ENCODE data around the gene ETDB. TPM values are rescaled to one million over a fixed set of nuclear protein-coding genes. Genes with fewer than 3 reads are reported as not detected.
"Not testable (repeated sequence)": the region's sequence is repeated elsewhere in the genome, so short reads cannot be mapped to it uniquely, and the experiment has no call there.

Gene ETDB
- total RNA-seq (2014; rRNA removed; shearing (Covaris generic)) (not detected in 2 replicates), polyA plus RNA-seq (2016; fragmentation: Nextera tagmentation; extraction: Ambion mirVana) (not detected in 2 replicates)
- long read RNA-seq, result 0 reads

DNA sequence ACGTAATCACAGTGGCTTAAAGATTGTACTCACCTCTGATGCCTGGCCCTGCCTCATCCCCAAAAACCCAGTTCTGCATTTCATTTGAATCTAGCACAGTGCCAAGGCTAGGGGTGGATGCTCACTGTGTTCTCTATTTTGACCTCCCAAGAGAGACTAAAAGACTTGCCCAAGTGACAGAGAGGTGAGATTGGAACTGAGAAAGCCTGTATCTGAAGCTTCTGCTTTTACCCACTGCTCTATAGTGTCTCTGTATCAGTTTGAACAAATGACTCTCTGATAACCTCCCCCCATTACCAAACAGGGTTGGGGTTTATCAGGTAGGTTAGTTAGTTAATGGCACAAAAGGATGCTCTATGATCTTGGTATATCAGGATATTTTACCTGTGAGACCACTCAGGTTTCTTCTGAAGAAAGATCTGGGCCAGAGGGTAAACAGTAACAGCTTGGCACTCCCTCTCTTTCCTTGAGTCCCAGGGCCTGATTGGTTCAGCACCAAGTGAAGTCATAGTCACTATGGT, at the start of gene ETDB:
TSS of gene ETDB (minus strand) at position 471 of the 521 bp plus-strand sequence. CDS start 1,265 bp downstream, outside the sequence.
- not testable (repeated sequence) for ATAC-seq; DNase-seq (ENCODE audit: low spot score); H4K20me1 ChIP-seq (replicated peaks; ENCODE audit: insufficient read depth); H3K4me1 Mint-ChIP-seq; H3K4me3 ChIP-seq; H2AFZ ChIP-seq; H3K27me3 Mint-ChIP-seq (ENCODE audit: insufficient read depth, low read depth, poor library complexity); H3K27me3 ChIP-seq (ENCODE audit: insufficient read depth); H3K9me2 ChIP-seq (ENCODE audit: insufficient read depth); H3K4me3 Mint-ChIP-seq; H3K27ac Mint-ChIP-seq; H3K36me3 ChIP-seq (ENCODE audit: insufficient read depth); H3K36me3 Mint-ChIP-seq (ENCODE audit: low read depth); H3K4me2 ChIP-seq; H3F3A ChIP-seq (replicated peaks; ENCODE audit: low read depth); H3K27ac ChIP-seq (ENCODE audit: low read depth); H3K79me2 ChIP-seq (replicated peaks; ENCODE audit: insufficient read depth); H3K4me1 ChIP-seq (ENCODE audit: insufficient read depth); H3K9me3 Mint-ChIP-seq

DNA sequence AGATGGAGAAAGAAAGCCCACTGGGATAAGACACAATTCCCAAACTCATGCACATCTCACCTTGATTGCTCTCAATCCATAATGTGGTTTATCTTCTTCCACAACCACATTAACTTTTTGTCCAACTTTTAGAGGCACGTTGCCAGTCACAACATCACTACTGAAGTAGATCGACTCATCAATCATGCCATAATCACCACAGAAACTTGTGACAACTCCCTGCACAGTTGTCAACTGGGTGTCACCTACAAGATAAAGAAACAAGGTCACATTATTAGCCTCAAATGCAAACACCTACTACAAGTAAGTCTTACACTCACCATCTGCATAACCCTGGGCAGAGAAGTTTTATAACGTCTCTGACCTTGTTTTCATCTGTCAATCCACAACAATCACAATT, 49.2 kb upstream of the ETDB start:
- H3K4me1 Mint-ChIP-seq; H3K9me2 ChIP-seq (ENCODE audit: insufficient read depth); H3K79me2 ChIP-seq (replicated peaks; ENCODE audit: insufficient read depth); H3K27ac ChIP-seq (ENCODE audit: low read depth); H3K27ac Mint-ChIP-seq; H3K9me3 Mint-ChIP-seq; H3K4me3 ChIP-seq; ATAC-seq; H3K27me3 Mint-ChIP-seq (ENCODE audit: insufficient read depth, low read depth, poor library complexity); H3F3A ChIP-seq (replicated peaks; ENCODE audit: low read depth); H3K4me2 ChIP-seq; H3K4me3 Mint-ChIP-seq; H2AFZ ChIP-seq; H3K27me3 ChIP-seq (ENCODE audit: insufficient read depth); H4K20me1 ChIP-seq (replicated peaks; ENCODE audit: insufficient read depth); H3K36me3 ChIP-seq (ENCODE audit: insufficient read depth); H3K4me1 ChIP-seq (ENCODE audit: insufficient read depth); DNase-seq (ENCODE audit: low spot score); H3K36me3 Mint-ChIP-seq (ENCODE audit: low read depth): not testable (repeated sequence)

GRCh38 chrX:135168486-135168885, 48.2 kb upstream of the ETDB start:
- Histone ChIP-seq H3K79me2 (replicated peaks; ENCODE audit: insufficient read depth) (no peaks in the 10 kb centered on the region), H3K4me2 (no peak overlapping the region), H3K4me1 (ENCODE audit: insufficient read depth) (no peaks in the 10 kb centered on the region), H3K4me3 (no peak overlapping the region), H3K9me2 (ENCODE audit: insufficient read depth) (no peaks in the 10 kb centered on the region), H4K20me1 (replicated peaks; ENCODE audit: insufficient read depth) (no peaks in the 10 kb centered on the region), H3K27me3 (ENCODE audit: insufficient read depth) (no peaks in the 10 kb centered on the region), H3F3A (replicated peaks; ENCODE audit: low read depth) (no peaks in the 10 kb centered on the region), H3K36me3 (ENCODE audit: insufficient read depth) (no peaks in the 10 kb centered on the region), H3K27ac (ENCODE audit: low read depth) (no peak overlapping the region), H2AFZ (no peak overlapping the region)
- no peak overlapping the region for H3K27ac Mint-ChIP-seq
- H3K27me3 Mint-ChIP-seq (ENCODE audit: insufficient read depth, low read depth, poor library complexity), result no peaks in the 10 kb centered on the region
- DNase-seq (ENCODE audit: low spot score) (no peak), ATAC-seq (no peak)
- H3K36me3 Mint-ChIP-seq (ENCODE audit: low read depth), result no peaks in the 10 kb centered on the region
- no peaks in the 10 kb centered on the region for H3K9me3 Mint-ChIP-seq
- H3K4me1 Mint-ChIP-seq, result no peaks in the 10 kb centered on the region; the same call in 2 of the 3 replicates
- no peak overlapping the region for H3K4me3 Mint-ChIP-seq
- TF ChIP-seq ZNF462 (CRISPR knock-in tag; IDR thresholded peaks at IDR 0.05) (no peak), STAT1 (IDR thresholded peaks at IDR 0.05; ENCODE audit: unreplicated experiment) (no peak), ZNF114 (CRISPR knock-in tag; IDR thresholded peaks at IDR 0.05) (no peak), ZNF331 (CRISPR knock-in tag; IDR thresholded peaks at IDR 0.05; ENCODE audit: low read depth) (no peak), CREB1 (CRISPR knock-in tag; IDR thresholded peaks at IDR 0.05; ENCODE audit: low read depth) (no peak), EZH2phosphoT487 (IDR thresholded peaks at IDR 0.05; ENCODE audit: unreplicated experiment) (no peak)
- TF ChIP-seq, protein P1, sequence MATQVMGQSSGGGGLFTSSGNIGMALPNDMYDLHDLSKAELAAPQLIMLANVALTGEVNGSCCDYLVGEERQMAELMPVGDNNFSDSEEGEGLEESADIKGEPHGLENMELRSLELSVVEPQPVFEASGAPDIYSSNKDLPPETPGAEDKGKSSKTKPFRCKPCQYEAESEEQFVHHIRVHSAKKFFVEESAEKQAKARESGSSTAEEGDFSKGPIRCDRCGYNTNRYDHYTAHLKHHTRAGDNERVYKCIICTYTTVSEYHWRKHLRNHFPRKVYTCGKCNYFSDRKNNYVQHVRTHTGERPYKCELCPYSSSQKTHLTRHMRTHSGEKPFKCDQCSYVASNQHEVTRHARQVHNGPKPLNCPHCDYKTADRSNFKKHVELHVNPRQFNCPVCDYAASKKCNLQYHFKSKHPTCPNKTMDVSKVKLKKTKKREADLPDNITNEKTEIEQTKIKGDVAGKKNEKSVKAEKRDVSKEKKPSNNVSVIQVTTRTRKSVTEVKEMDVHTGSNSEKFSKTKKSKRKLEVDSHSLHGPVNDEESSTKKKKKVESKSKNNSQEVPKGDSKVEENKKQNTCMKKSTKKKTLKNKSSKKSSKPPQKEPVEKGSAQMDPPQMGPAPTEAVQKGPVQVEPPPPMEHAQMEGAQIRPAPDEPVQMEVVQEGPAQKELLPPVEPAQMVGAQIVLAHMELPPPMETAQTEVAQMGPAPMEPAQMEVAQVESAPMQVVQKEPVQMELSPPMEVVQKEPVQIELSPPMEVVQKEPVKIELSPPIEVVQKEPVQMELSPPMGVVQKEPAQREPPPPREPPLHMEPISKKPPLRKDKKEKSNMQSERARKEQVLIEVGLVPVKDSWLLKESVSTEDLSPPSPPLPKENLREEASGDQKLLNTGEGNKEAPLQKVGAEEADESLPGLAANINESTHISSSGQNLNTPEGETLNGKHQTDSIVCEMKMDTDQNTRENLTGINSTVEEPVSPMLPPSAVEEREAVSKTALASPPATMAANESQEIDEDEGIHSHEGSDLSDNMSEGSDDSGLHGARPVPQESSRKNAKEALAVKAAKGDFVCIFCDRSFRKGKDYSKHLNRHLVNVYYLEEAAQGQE (IDR thresholded peaks at IDR 0.05; ENCODE audit: unreplicated experiment), result no peak

Data from GM23338 (cell line).